Measurements from ENCODE around the gene AIFM3. TPM values are rescaled to one million over a fixed set of nuclear protein-coding genes. Genes with fewer than 3 reads are reported as not detected.

The AIFM3 gene
- total and polyA plus RNA-seq, 2 of the 13 experiments (the other 11 are each of a cell fraction or from before 2014, with no cell fraction given) = 9.0 to 15.3 TPM

DNA sequence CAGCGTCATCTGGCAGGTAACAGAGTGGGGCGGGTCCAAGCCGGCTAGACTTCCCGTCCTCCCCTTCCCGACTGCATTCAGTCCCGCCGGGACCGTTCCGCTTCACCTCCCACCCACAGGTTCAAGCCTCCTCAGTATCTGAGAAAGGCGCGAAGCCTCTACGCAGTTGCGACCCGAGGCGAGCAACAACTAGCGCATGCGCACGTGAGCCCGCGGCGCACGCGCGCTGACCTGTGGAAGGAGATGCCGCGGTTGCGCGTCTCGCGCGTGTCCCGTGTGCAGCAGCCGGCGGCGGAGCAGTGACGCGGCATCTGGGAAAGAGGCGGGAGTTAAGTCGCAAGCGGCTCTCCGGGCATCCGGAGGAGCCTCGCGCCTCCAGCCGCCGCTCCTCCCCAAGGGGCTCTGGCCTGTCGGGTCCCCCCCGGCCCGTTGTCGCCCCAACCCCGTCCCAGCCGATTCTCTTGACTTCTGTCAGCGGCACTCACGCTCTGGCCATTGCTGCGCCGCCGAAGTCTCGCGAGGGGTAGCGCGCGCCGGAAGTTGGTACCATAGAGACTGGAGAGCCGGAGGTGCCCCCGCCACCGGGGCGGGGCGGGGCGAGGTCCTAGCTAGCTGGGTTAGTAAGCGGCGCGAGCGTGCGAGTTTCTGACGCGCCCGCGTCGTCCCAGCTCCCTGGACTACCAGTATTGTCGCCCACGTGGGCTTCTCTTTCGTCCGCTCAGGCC is 34.7 kb downstream of the AIFM3 start, which contains the start of gene THAP7 (continued):
- TF ChIP-seq, protein P1, sequence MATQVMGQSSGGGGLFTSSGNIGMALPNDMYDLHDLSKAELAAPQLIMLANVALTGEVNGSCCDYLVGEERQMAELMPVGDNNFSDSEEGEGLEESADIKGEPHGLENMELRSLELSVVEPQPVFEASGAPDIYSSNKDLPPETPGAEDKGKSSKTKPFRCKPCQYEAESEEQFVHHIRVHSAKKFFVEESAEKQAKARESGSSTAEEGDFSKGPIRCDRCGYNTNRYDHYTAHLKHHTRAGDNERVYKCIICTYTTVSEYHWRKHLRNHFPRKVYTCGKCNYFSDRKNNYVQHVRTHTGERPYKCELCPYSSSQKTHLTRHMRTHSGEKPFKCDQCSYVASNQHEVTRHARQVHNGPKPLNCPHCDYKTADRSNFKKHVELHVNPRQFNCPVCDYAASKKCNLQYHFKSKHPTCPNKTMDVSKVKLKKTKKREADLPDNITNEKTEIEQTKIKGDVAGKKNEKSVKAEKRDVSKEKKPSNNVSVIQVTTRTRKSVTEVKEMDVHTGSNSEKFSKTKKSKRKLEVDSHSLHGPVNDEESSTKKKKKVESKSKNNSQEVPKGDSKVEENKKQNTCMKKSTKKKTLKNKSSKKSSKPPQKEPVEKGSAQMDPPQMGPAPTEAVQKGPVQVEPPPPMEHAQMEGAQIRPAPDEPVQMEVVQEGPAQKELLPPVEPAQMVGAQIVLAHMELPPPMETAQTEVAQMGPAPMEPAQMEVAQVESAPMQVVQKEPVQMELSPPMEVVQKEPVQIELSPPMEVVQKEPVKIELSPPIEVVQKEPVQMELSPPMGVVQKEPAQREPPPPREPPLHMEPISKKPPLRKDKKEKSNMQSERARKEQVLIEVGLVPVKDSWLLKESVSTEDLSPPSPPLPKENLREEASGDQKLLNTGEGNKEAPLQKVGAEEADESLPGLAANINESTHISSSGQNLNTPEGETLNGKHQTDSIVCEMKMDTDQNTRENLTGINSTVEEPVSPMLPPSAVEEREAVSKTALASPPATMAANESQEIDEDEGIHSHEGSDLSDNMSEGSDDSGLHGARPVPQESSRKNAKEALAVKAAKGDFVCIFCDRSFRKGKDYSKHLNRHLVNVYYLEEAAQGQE (IDR thresholded peaks at IDR 0.05; ENCODE audit: borderline replicate concordance in 1 of 2, low read depth in 1 of 2, low read length in 2 of 2) = no peak
- TF ChIP-seq ZNF703 (CRISPR knock-in tag; IDR thresholded peaks at IDR 0.05; ENCODE audit: borderline replicate concordance) (no peak), SMAD1 (CRISPR knock-in tag; IDR thresholded peaks at IDR 0.05; ENCODE audit: borderline replicate concordance, low read depth) (no peak; the same call in none of the 2 replicates), KAT7 (CRISPR knock-in tag; IDR thresholded peaks at IDR 0.05; ENCODE audit: borderline replicate concordance) (no peak; the same call in 1 of the 2 replicates), ZNF567 (CRISPR knock-in tag; IDR thresholded peaks at IDR 0.05; ENCODE audit: borderline replicate concordance) (no peak), BHLHE40 (IDR thresholded peaks at IDR 0.05; ENCODE audit: low read length) (peak; percentile 83), MEIS1 (CRISPR knock-in tag; IDR thresholded peaks at IDR 0.05; ENCODE audit: borderline replicate concordance) (peak; percentile 79), ZFP36L2 (CRISPR knock-in tag; IDR thresholded peaks at IDR 0.05) (no peak), ZBTB20 (CRISPR knock-in tag; IDR thresholded peaks at IDR 0.05; ENCODE audit: borderline replicate concordance, low read depth) (peak; percentile 21; the same call in 1 of the 2 replicates)
- TF ChIP-seq, protein P2, sequence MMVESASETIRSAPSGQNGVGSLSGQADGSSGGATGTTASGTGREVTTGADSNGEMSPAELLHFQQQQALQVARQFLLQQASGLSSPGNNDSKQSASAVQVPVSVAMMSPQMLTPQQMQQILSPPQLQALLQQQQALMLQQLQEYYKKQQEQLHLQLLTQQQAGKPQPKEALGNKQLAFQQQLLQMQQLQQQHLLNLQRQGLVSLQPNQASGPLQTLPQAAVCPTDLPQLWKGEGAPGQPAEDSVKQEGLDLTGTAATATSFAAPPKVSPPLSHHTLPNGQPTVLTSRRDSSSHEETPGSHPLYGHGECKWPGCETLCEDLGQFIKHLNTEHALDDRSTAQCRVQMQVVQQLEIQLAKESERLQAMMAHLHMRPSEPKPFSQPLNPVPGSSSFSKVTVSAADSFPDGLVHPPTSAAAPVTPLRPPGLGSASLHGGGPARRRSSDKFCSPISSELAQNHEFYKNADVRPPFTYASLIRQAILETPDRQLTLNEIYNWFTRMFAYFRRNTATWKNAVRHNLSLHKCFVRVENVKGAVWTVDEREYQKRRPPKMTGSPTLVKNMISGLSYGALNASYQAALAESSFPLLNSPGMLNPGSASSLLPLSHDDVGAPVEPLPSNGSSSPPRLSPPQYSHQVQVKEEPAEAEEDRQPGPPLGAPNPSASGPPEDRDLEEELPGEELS (CRISPR knock-in tag; IDR thresholded peaks at IDR 0.05) = peak; percentile 58
- TF ChIP-seq, protein P3, sequence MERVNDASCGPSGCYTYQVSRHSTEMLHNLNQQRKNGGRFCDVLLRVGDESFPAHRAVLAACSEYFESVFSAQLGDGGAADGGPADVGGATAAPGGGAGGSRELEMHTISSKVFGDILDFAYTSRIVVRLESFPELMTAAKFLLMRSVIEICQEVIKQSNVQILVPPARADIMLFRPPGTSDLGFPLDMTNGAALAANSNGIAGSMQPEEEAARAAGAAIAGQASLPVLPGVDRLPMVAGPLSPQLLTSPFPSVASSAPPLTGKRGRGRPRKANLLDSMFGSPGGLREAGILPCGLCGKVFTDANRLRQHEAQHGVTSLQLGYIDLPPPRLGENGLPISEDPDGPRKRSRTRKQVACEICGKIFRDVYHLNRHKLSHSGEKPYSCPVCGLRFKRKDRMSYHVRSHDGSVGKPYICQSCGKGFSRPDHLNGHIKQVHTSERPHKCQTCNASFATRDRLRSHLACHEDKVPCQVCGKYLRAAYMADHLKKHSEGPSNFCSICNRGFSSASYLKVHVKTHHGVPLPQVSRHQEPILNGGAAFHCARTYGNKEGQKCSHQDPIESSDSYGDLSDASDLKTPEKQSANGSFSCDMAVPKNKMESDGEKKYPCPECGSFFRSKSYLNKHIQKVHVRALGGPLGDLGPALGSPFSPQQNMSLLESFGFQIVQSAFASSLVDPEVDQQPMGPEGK (CRISPR knock-in tag; IDR thresholded peaks at IDR 0.05) = peak; percentile 79
- TF ChIP-seq, protein P4, sequence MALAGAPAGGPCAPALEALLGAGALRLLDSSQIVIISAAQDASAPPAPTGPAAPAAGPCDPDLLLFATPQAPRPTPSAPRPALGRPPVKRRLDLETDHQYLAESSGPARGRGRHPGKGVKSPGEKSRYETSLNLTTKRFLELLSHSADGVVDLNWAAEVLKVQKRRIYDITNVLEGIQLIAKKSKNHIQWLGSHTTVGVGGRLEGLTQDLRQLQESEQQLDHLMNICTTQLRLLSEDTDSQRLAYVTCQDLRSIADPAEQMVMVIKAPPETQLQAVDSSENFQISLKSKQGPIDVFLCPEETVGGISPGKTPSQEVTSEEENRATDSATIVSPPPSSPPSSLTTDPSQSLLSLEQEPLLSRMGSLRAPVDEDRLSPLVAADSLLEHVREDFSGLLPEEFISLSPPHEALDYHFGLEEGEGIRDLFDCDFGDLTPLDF (CRISPR knock-in tag; IDR thresholded peaks at IDR 0.05) = peak; percentile 69; the same call in 1 of the 2 replicates
- TF ChIP-seq, protein P5, sequence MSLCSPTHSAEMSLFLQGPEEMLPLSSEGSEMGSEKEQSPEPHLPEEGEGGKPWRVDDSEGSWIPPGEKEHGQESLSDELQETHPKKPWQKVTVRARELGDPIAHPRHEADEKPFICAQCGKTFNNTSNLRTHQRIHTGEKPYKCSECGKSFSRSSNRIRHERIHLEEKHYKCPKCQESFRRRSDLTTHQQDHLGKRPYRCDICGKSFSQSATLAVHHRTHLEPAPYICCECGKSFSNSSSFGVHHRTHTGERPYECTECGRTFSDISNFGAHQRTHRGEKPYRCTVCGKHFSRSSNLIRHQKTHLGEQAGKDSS (CRISPR knock-in tag; IDR thresholded peaks at IDR 0.05; ENCODE audit: borderline replicate concordance, low read depth) = no peak
- TF ChIP-seq, protein P6, sequence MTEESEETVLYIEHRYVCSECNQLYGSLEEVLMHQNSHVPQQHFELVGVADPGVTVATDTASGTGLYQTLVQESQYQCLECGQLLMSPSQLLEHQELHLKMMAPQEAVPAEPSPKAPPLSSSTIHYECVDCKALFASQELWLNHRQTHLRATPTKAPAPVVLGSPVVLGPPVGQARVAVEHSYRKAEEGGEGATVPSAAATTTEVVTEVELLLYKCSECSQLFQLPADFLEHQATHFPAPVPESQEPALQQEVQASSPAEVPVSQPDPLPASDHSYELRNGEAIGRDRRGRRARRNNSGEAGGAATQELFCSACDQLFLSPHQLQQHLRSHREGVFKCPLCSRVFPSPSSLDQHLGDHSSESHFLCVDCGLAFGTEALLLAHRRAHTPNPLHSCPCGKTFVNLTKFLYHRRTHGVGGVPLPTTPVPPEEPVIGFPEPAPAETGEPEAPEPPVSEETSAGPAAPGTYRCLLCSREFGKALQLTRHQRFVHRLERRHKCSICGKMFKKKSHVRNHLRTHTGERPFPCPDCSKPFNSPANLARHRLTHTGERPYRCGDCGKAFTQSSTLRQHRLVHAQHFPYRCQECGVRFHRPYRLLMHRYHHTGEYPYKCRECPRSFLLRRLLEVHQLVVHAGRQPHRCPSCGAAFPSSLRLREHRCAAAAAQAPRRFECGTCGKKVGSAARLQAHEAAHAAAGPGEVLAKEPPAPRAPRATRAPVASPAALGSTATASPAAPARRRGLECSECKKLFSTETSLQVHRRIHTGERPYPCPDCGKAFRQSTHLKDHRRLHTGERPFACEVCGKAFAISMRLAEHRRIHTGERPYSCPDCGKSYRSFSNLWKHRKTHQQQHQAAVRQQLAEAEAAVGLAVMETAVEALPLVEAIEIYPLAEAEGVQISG (CRISPR knock-in tag; IDR thresholded peaks at IDR 0.05) = peak; percentile 99
